ENCODE data around the gene TUBB4B. TPM values are rescaled to one million over a fixed set of nuclear protein-coding genes. Genes with fewer than 3 reads are reported as not detected.

Gene TUBB4B
- total and polyA plus RNA-seq, 2 experiments from 2014 or later = 334 to 389 TPM

DNA sequence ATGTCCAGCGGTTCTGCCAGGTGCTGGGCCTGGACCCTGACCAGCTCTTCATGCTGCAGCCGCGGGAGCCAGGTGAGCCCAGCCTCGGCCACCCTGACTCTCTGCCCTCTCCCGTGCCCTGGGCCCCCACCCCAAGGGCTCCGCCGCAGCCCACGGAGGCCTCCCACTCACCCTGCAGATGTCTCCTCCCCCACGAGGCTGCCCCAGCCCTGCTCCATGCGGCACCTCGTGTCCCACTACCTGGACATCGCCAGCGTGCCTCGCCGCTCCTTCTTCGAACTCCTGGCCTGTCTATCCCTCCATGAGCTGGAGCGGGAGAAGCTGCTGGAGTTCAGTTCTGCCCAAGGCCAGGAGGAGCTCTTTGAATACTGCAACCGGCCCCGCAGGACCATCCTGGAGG is 26.5 kb upstream of the TUBB4B start:
- H3K4me3 Mint-ChIP-seq = no peak overlapping the region
- H3K36me3 Mint-ChIP-seq (ENCODE audit: low read depth) = peaks cover 8% of the 10 kb centered on the region
- H3K4me1 ChIP-seq (ENCODE audit: insufficient read depth) = 0 out of 2 replicates have a peak, but pooled peaks cover 3% of the 10 kb centered on the region
- no peak for ATAC-seq
- no peaks in the 10 kb centered on the region for H3K79me2 ChIP-seq (replicated peaks; ENCODE audit: insufficient read depth)
- no peaks in the 10 kb centered on the region for H3K36me3 ChIP-seq (ENCODE audit: insufficient read depth)
- TF ChIP-seq ZNF331 (CRISPR knock-in tag; IDR thresholded peaks at IDR 0.05; ENCODE audit: low read depth) (no peak), EZH2 (IDR thresholded peaks at IDR 0.05; ENCODE audit: low read depth, unreplicated experiment) (no peak), STAT1 (IDR thresholded peaks at IDR 0.05; ENCODE audit: unreplicated experiment) (no peak), JUNB (IDR thresholded peaks at IDR 0.05; ENCODE audit: unreplicated experiment) (no peak), CREB1 (CRISPR knock-in tag; IDR thresholded peaks at IDR 0.05; ENCODE audit: low read depth) (no peak), POLR2AphosphoS5 (IDR thresholded peaks at IDR 0.05; ENCODE audit: low read depth) (no peak), EZH2phosphoT487 (IDR thresholded peaks at IDR 0.05; ENCODE audit: unreplicated experiment) (no peak), ZNF114 (CRISPR knock-in tag; IDR thresholded peaks at IDR 0.05) (no peak), NANOG (IDR thresholded peaks at IDR 0.05; ENCODE audit: borderline replicate concordance) (no peak)
- TF ChIP-seq, protein P1, sequence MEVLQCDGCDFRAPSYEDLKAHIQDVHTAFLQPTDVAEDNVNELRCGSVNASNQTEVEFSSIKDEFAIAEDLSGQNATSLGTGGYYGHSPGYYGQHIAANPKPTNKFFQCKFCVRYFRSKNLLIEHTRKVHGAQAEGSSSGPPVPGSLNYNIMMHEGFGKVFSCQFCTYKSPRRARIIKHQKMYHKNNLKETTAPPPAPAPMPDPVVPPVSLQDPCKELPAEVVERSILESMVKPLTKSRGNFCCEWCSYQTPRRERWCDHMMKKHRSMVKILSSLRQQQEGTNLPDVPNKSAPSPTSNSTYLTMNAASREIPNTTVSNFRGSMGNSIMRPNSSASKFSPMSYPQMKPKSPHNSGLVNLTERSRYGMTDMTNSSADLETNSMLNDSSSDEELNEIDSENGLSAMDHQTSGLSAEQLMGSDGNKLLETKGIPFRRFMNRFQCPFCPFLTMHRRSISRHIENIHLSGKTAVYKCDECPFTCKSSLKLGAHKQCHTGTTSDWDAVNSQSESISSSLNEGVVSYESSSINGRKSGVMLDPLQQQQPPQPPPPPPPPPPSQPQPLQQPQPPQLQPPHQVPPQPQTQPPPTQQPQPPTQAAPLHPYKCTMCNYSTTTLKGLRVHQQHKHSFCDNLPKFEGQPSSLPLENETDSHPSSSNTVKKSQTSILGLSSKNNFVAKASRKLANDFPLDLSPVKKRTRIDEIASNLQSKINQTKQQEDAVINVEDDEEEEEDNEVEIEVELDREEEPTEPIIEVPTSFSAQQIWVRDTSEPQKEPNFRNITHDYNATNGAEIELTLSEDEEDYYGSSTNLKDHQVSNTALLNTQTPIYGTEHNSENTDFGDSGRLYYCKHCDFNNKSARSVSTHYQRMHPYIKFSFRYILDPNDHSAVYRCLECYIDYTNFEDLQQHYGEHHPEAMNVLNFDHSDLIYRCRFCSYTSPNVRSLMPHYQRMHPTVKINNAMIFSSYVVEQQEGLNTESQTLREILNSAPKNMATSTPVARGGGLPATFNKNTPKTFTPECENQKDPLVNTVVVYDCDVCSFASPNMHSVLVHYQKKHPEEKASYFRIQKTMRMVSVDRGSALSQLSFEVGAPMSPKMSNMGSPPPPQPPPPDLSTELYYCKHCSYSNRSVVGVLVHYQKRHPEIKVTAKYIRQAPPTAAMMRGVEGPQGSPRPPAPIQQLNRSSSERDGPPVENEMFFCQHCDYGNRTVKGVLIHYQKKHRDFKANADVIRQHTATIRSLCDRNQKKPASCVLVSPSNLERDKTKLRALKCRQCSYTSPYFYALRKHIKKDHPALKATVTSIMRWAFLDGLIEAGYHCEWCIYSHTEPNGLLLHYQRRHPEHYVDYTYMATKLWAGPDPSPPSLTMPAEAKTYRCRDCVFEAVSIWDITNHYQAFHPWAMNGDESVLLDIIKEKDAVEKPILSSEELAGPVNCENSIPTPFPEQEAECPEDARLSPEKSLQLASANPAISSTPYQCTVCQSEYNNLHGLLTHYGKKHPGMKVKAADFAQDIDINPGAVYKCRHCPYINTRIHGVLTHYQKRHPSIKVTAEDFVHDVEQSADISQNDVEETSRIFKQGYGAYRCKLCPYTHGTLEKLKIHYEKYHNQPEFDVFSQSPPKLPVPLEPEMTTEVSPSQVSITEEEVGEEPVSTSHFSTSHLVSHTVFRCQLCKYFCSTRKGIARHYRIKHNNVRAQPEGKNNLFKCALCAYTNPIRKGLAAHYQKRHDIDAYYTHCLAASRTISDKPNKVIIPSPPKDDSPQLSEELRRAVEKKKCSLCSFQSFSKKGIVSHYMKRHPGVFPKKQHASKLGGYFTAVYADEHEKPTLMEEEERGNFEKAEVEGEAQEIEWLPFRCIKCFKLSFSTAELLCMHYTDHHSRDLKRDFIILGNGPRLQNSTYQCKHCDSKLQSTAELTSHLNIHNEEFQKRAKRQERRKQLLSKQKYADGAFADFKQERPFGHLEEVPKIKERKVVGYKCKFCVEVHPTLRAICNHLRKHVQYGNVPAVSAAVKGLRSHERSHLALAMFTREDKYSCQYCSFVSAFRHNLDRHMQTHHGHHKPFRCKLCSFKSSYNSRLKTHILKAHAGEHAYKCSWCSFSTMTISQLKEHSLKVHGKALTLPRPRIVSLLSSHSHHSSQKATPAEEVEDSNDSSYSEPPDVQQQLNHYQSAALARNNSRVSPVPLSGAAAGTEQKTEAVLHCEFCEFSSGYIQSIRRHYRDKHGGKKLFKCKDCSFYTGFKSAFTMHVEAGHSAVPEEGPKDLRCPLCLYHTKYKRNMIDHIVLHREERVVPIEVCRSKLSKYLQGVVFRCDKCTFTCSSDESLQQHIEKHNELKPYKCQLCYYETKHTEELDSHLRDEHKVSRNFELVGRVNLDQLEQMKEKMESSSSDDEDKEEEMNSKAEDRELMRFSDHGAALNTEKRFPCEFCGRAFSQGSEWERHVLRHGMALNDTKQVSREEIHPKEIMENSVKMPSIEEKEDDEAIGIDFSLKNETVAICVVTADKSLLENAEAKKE (CRISPR knock-in tag; IDR thresholded peaks at IDR 0.05) = no peak
- TF ChIP-seq, protein P2, sequence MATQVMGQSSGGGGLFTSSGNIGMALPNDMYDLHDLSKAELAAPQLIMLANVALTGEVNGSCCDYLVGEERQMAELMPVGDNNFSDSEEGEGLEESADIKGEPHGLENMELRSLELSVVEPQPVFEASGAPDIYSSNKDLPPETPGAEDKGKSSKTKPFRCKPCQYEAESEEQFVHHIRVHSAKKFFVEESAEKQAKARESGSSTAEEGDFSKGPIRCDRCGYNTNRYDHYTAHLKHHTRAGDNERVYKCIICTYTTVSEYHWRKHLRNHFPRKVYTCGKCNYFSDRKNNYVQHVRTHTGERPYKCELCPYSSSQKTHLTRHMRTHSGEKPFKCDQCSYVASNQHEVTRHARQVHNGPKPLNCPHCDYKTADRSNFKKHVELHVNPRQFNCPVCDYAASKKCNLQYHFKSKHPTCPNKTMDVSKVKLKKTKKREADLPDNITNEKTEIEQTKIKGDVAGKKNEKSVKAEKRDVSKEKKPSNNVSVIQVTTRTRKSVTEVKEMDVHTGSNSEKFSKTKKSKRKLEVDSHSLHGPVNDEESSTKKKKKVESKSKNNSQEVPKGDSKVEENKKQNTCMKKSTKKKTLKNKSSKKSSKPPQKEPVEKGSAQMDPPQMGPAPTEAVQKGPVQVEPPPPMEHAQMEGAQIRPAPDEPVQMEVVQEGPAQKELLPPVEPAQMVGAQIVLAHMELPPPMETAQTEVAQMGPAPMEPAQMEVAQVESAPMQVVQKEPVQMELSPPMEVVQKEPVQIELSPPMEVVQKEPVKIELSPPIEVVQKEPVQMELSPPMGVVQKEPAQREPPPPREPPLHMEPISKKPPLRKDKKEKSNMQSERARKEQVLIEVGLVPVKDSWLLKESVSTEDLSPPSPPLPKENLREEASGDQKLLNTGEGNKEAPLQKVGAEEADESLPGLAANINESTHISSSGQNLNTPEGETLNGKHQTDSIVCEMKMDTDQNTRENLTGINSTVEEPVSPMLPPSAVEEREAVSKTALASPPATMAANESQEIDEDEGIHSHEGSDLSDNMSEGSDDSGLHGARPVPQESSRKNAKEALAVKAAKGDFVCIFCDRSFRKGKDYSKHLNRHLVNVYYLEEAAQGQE (IDR thresholded peaks at IDR 0.05; ENCODE audit: unreplicated experiment) = no peak
- TF ChIP-seq, protein P3, sequence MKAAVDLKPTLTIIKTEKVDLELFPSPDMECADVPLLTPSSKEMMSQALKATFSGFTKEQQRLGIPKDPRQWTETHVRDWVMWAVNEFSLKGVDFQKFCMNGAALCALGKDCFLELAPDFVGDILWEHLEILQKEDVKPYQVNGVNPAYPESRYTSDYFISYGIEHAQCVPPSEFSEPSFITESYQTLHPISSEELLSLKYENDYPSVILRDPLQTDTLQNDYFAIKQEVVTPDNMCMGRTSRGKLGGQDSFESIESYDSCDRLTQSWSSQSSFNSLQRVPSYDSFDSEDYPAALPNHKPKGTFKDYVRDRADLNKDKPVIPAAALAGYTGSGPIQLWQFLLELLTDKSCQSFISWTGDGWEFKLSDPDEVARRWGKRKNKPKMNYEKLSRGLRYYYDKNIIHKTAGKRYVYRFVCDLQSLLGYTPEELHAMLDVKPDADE (IDR thresholded peaks at IDR 0.05) = no peak
- TF ChIP-seq, protein P4, sequence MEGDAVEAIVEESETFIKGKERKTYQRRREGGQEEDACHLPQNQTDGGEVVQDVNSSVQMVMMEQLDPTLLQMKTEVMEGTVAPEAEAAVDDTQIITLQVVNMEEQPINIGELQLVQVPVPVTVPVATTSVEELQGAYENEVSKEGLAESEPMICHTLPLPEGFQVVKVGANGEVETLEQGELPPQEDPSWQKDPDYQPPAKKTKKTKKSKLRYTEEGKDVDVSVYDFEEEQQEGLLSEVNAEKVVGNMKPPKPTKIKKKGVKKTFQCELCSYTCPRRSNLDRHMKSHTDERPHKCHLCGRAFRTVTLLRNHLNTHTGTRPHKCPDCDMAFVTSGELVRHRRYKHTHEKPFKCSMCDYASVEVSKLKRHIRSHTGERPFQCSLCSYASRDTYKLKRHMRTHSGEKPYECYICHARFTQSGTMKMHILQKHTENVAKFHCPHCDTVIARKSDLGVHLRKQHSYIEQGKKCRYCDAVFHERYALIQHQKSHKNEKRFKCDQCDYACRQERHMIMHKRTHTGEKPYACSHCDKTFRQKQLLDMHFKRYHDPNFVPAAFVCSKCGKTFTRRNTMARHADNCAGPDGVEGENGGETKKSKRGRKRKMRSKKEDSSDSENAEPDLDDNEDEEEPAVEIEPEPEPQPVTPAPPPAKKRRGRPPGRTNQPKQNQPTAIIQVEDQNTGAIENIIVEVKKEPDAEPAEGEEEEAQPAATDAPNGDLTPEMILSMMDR (conservative IDR thresholded peaks at IDR 0.05; ENCODE audit: low read depth in 2 of 2) = no peak
- H3K4me3 ChIP-seq = no peak overlapping the region
- H4K20me1 ChIP-seq (replicated peaks; ENCODE audit: insufficient read depth) = no peaks in the 10 kb centered on the region; the same call in 1 of the 2 replicates
- no peak overlapping the region for H2AFZ ChIP-seq
- H3K9me2 ChIP-seq (ENCODE audit: insufficient read depth) = no peaks in the 10 kb centered on the region
- H3K27me3 ChIP-seq (ENCODE audit: insufficient read depth) = no peaks in the 10 kb centered on the region
- no peak overlapping the region for H3K4me2 ChIP-seq
- no peak for DNase-seq (ENCODE audit: low spot score)
- H3K9me3 Mint-ChIP-seq = no peaks in the 10 kb centered on the region; the same call in 2 of the 3 replicates
- no peak overlapping the region for H3K27ac Mint-ChIP-seq
- H3K4me1 Mint-ChIP-seq = peaks cover 7% of the 10 kb centered on the region; the same call in 2 of the 3 replicates
- H3K27me3 Mint-ChIP-seq (ENCODE audit: insufficient read depth, low read depth, poor library complexity) = peaks cover 2% of the 10 kb centered on the region
- H3F3A ChIP-seq (replicated peaks; ENCODE audit: low read depth) = 0 out of 2 replicates have a peak, but pooled peaks cover 3% of the 10 kb centered on the region
- no peak overlapping the region for H3K27ac ChIP-seq (ENCODE audit: low read depth)

Measured in GM23338 (cell line).